Eye (tissue), 1 donor: ENCODE data around the gene NUMB.
"Not testable (repeated sequence)": the region's sequence is repeated elsewhere in the genome, so short reads cannot be mapped to it uniquely, and the experiment has no call there.

Experiments used
- DNase-seq: peaks from one replicate; pipeline ENCODE4 v3.0.0-alpha.2; 2015

The NUMB gene

GRCh38 chr14:73349091-73349490 lies 109.3 kb downstream of the NUMB start:
- not testable (repeated sequence) for DNase-seq

DNA sequence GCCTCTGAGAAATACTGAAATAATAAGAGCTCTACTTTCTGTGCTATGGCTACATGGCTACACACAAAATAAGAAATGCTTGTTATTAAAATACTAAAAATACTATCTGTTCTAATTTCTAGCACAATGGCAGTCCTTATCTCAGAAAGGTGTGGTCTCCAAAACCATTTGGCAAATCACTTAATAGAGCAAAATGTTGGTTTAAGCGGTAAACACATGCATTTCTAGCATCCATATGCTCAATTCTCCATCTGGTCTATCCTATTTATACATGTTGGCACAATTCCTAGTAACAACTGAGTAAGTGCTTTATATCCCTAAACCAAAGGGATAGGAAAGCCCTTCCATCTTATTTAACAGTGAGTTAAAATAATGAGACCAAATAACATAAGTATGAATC lies 114.0 kb downstream of the NUMB start:
- no peak for DNase-seq

- DNase-seq, result no peak
Measured at GRCh38 chr14:73342670-73343069, 115.7 kb downstream of the NUMB start.

- DNase-seq, result no peak
Measured at GRCh38 chr14:73339846-73340595, 118.3 kb downstream of the NUMB start.

GRCh38 chr14:73339206-73339605 lies 119.1 kb downstream of the NUMB start:
- no peak for DNase-seq

- DNase-seq, result no peak
Measured at GRCh38 chr14:73338551-73338950, 119.8 kb downstream of the NUMB start.

GRCh38 chr14:73333031-73333430 lies 125.3 kb downstream of the NUMB start:
- DNase-seq, result no peak

DNA sequence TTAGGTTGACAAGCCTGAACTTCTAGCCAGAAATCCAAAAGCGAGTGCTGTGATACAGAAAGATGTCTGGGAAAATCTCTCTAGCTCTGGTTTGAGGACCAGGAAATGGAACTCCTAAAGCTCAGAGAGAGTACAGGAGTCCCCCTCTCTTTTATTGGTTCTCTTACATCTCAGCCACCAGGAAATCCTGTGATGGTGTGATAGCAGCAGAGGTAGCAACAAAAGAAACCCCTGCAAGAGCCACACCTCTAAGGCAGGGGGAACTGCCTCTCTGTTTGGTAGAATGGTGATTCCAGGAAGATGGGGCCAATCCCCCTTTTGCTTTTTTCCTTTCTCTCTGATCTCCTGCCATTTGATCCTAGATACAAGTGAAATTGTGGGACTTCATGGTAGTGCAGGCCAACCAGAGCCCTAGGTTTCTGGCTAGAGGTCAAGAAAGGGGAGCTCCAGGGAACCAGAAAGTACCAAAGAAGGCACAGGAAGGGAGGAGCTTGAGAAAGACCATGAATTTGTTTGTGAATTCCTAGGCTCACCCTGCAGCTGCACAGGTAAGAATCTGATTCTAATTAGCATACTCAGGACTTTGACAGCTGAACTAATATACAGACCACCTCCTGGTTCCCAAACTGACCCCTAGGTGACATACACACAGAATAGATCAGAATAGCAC lies 132.6 kb downstream of the NUMB start:
- DNase-seq, result no peak

DNA sequence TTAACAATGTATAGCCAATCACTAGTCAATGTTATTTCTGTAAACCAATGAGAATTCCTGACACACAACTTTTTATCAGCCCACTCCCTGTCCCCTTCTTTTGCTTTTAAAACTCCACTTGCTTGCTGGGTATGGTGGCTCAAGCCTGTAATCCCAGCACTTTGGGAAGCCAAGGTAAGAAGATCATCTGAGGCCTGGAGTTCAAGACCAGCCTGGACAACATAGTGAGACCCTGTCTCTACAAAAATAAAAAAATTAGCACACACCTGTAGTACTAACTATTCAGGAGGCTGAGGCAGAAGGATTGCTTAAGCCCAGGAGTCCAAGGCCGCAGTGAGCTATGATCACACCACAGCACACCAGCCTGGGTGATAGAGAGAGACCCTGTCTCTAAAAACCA lies 133.3 kb downstream of the NUMB start:
- DNase-seq, result no peak

DNA sequence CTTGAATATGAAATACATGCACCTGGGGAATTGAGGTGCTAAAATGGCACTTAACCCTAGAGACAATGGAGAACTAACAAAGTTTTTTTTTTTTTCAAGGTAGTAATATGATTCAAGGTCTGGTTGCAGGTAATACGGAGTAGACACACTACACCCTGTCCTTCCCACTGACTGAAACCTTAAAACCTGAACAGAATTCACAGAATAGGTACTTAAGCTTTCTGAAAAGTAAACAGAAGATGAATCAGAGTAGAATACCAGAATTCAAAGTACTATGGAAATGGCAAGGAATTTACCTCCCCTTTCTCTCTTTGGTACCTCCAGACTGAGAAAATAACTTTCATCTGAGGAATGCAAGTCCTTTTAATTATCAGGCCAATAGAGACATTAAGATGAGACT lies 133.8 kb downstream of the NUMB start:
- DNase-seq, result no peak

- DNase-seq, result no peak
Measured at GRCh38 chr14:73323896-73324399, 134.4 kb downstream of the NUMB start.

DNA sequence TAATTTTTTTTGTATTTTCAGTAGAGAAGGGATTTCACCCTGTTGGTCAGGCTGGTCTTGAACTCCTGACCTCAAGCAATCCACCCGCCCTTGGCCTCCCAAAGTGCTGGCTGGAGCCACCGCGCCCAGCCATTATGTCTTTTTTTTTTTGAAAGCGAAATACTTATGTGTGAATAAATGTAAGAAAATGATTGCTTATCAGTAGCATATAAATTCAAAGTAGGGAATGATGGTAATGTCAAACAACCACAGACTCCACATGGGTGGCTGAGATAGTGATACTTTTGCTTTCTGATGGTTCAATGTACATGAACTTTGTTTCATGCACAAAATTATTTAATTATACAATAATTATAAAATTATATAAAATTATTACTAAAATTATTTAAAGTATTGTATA lies 145.2 kb downstream of the NUMB start:
- DNase-seq, result no peak

GRCh38 chr14:73312687-73313086 lies 145.7 kb downstream of the NUMB start:
- DNase-seq, result no peak

DNA sequence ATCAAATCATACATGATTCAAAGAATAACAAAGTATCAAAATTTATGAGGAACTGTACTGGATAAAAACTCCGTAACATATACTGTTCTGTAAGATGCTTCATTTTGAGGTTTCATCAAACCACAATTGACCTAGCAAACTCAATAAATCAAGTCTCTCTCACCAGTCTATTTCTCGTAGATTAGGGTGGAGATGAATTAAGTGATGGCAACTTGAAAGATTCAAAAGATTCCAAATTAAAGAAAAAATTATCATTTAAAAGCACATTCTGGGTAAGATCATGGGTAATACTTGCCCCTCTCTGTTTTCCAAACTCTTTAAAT lies 146.7 kb downstream of the NUMB start:
- no peak for DNase-seq

DNA sequence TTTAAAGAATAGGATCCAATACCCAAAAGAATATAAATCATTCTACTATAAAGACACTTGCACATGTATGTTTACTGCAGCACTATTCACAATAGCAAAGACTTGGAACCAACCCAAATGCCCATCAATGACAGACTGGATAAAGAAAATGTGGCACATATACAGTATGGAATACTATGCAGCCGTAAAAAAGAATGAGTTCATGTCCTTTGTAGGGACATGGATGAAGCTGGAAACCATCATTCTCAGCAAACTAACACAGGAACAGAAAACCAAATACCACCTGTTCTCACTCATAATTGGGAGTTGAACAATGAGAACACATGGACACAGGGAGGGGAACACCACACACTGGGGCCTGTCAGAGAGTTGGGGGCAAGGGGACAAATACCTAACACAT lies 149.1 kb downstream of the NUMB start:
- not testable (repeated sequence) for DNase-seq

DNA sequence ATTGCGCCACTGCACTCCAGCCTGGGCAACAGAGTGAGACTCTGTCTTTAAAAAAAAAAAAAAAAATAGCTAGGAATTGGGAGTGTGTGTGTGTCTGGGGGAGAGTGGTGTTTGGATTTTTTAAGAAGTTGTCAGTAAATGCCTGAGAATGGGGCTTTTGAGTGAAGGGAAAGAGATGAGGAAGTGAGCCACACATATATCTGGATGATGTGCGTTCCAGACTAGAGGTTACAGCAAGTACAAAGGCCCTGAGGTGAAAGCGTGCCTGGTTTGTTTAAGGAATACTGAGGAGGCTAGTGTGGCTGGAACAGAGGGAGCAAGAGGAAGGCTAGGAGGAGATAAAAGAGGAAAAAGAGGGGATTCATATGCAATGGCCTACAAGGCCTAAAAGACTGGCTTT lies 151.1 kb downstream of the NUMB start:
- DNase-seq, result no peak

DNA sequence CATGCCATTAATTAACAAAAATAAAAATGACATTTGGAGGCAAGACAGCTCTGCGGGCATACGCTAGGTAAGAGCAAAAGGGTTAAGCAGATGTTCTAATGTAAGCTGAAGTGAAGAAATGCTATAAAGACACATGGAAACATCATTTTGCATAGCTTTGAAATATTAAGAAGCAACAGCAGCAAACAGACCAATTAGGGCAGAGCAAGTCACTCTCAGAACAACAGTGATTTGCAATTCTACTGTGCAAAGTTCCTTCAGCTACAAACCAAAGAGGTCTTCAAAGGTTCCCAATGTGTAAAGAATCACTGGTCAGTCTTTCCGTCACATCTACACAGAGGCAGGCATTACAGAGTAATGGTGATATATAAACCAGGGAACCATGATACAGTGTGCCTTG lies 152.8 kb downstream of the NUMB start:
- DNase-seq, result no peak

DNA sequence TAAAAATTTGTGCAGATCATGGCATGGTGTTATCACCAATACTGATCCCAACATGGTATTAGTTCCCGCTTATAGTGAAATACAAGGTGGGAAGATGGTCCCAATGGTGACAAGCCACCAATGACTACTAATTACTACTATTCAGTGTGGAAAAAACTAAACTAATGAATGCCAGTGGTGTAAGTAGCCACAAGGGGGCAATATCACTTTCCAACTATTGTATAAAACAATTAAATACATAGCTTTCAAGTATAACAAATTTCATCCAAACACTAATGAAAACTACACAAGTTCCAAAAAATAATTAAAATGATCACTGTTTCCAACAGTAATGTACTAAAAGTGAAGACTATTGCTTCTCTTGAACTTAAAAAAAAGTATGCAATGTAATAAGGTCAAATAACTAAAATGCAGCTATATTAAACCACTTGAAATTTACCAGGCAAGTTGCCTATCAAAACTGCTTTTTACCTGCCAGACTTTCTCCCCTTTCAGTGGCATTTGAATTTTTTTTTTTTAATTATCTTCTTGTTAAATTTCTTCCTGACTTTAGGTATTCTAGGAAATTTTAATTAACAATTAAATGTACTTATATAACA lies 163.0 kb downstream of the NUMB start:
- DNase-seq, result peak; percentile 67

DNA sequence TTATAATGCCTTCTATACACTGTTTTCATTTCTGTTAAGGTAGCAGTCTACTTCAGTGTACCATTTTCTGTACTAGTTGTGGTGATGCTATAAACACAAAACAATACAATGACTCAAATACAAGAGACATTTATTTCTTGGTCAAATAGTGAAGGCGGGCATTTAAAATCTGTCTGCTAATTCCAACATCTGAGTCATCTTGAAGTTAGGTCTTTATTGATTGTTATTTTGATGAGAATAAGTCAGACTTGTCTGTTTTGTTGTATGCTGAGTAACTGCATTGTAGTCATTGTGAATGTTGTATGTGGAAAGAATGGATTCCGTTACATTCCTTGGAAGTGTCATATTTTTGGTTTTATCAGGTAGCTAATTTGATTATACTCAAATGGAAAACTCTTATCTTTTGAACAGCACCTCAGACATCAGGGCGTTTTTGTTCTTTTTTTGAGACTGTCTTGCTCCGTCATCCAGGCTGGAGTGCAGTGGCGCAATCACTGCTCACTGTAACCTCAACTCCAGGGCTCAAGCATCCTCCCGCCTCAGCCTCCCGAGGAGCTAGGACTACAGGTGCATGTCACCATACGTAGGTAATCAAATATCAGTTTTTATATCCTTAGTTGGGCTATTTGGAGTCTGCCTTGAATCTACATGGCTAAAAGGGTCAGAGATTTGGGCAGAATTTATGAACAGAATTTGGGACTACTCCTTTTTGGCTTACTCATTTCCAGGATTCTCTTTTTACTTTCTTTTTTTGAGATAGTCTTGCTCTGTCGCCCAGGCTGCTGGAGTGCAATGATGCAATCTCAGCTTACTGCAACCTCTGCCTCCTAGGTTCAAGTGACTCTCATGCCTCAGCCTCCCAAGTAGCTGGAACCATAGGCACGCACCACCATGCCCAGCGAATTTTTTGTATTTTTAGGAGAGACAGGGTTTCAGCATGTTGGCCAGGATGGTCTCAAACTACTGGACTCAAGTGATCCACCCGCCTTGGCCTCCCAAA lies 164.3 kb downstream of the NUMB start:
- no peak for DNase-seq

DNA sequence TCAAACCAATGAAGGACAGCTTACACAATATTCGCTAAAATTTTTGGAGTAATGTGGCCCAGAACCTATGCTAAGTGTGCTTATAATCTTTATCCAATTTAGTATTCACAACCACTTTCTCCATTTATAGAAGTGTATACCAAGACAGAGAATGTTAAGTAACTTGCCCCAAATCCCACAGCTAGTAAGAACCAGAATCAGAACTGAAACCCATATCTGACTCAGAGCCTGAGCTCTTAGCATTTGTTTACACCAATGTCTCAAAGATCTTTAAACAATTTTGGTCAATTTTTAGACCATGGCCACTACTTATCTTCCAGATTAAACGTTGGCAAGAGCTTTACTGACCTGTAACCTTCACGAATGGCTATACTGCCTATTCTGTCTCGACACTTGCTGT lies 168.1 kb downstream of the NUMB start:
- DNase-seq, result no peak

- DNase-seq, result no peak
Measured at GRCh38 chr14:73289729-73290128, 168.6 kb downstream of the NUMB start.

GRCh38 chr14:73289308-73289707 lies 169.0 kb downstream of the NUMB start:
- no peak for DNase-seq

- DNase-seq, result no peak
Measured at GRCh38 chr14:73287071-73287470, 171.3 kb downstream of the NUMB start.
